Peyer's patch (tissue), 4 donors: ENCODE data around the gene LCN1.

Experiments used
- CTCF ChIP-seq, 6 experiments: fragments of 450-650 bp in 4 of 6; fragments of 200-600 bp in 2 of 6; sonication (generic) in 1 of 6; IDR thresholded peaks; one replicate each; pipeline ENCODE4 v1.5.1; 2017 to 2019; ENCODE audit warnings: antibody characterized with exemption in 6 of 6, mild to moderate bottlenecking in 3 of 6, moderate library complexity in 1 of 6
- POLR2A ChIP-seq, 2 donors: fragments of 450-650 bp; IDR thresholded peaks; one replicate each; pipeline ENCODE4 v1.5.1; 2017; ENCODE audit warnings: antibody characterized with exemption in 2 of 2, mild to moderate bottlenecking in 2 of 2, moderate library complexity in 2 of 2

- no peak for TF ChIP-seq CTCF (IDR thresholded peaks at IDR 0.05)
- no peak for TF ChIP-seq POLR2A (IDR thresholded peaks at IDR 0.05)
Observed at GRCh38 chr9:135573124-135573523, 51.9 kb downstream of the LCN1 start.
